ENCODE data around the gene IFNLR1. TPM values are rescaled to one million over a fixed set of nuclear protein-coding genes. Genes with fewer than 3 reads are reported as not detected.

Gene IFNLR1
- total RNA-seq, 4 donors from 2014 or later: 2.6 to 37.4 (median 12.7) TPM

DNA sequence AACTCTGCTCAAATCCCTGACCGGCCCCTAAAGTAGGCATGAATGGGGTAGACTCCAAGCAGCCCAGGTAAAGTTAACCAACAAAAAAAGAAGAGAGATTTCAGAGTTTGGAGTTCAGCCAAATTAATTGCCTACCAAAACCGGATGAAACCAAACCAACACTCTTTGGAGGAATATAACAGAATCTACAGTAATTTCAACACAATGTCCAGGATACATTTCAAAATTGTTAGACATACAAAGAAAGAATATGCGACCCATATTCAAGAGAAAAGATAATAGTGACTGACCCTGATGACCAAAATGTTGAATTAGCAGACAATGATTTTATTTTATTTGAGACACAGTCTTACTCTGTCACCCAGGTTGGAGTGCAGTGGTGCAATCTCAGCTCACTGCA, 56.7 kb downstream of the IFNLR1 start:
- in situ Hi-C loops (cut with MboI; ENCODE audit: low pct_ligation_motif_present in 1 of 4, low pct_unique_long_range_greater_than_20kb in 1 of 4, low sequenced_read_pairs in 3 of 4) (no loop called here), intact Hi-C loops (cut with DNase I; ENCODE audit: low total_unique reads) (no loop called here)
- H3K27ac ChIP-seq: no peak overlapping the region

DNA sequence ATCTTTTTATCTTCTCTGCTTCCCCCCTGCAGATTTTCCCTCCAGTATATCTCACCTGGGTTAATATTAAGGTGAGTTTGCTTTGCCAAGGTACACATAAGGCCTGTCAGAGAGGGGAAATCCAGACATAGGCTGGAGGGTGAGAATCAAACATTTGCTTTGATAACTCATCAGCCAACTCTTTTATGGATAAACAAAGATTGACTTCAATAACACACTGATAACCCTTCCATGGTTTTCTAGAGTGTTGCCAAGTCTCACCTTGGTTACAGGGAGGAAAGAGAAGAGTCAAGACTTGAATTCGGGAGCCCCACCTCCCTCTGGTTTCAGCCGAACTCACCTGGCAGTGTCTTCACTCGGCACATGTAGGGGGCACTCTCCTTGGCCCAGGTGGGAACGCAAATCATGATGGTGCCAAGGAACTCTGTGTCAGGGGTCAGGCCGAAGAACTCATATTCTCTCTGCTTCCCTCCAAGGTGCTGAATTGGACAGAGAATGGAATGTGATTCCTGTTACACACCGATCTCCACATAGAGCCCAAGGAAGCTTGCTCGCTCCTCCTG, 59.2 kb downstream of the IFNLR1 start:
- 66 to 75% methylated on average over 2 to 7 of the region's 7 CpGs for WGBS, 2 donors (ENCODE audit: low coverage in 1 of 2)
- DNase-seq: no peak
- H3K9me3 ChIP-seq: no peaks in the 10 kb centered on the region
- no peaks in the 10 kb centered on the region for H3K27me3 ChIP-seq
- TF ChIP-seq, protein P1, sequence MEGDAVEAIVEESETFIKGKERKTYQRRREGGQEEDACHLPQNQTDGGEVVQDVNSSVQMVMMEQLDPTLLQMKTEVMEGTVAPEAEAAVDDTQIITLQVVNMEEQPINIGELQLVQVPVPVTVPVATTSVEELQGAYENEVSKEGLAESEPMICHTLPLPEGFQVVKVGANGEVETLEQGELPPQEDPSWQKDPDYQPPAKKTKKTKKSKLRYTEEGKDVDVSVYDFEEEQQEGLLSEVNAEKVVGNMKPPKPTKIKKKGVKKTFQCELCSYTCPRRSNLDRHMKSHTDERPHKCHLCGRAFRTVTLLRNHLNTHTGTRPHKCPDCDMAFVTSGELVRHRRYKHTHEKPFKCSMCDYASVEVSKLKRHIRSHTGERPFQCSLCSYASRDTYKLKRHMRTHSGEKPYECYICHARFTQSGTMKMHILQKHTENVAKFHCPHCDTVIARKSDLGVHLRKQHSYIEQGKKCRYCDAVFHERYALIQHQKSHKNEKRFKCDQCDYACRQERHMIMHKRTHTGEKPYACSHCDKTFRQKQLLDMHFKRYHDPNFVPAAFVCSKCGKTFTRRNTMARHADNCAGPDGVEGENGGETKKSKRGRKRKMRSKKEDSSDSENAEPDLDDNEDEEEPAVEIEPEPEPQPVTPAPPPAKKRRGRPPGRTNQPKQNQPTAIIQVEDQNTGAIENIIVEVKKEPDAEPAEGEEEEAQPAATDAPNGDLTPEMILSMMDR (IDR thresholded peaks at IDR 0.05): no peak
- TF ChIP-seq POLR2AphosphoS5 (IDR thresholded peaks at IDR 0.05) (no peak), POLR2A (IDR thresholded peaks at IDR 0.05) (no peak), EP300 (IDR thresholded peaks at IDR 0.05; ENCODE audit: low read depth) (no peak)
- in situ Hi-C loops (cut with MboI; ENCODE audit: low pct_ligation_motif_present in 1 of 4, low pct_unique_long_range_greater_than_20kb in 1 of 4, low sequenced_read_pairs in 3 of 4) (no loop called here), intact Hi-C loops (cut with DNase I; ENCODE audit: low total_unique reads) (no loop called here)
- H3K4me3 ChIP-seq: no peak overlapping the region
- H3K4me1 ChIP-seq: no peaks in the 10 kb centered on the region
- no peak overlapping the region for H3K27ac ChIP-seq
- no peaks in the 10 kb centered on the region for H3K36me3 ChIP-seq

More for the DNA sequence above, 56.7 kb downstream of the IFNLR1 start:
- no peak overlapping the region for H3K4me3 ChIP-seq
- H3K9me3 ChIP-seq: no peaks in the 10 kb centered on the region
- 83 to 85% methylated on average over 2 to 3 of the region's 3 CpGs for WGBS, 2 donors (ENCODE audit: low coverage in 1 of 2)
- TF ChIP-seq EP300 (IDR thresholded peaks at IDR 0.05; ENCODE audit: low read depth) (no peak), POLR2AphosphoS5 (IDR thresholded peaks at IDR 0.05) (no peak), POLR2A (IDR thresholded peaks at IDR 0.05) (no peak)
- TF ChIP-seq, protein P1 (IDR thresholded peaks at IDR 0.05): no peak
- DNase-seq: no peak
- no peaks in the 10 kb centered on the region for H3K27me3 ChIP-seq
- H3K4me1 ChIP-seq: no peaks in the 10 kb centered on the region
- no peaks in the 10 kb centered on the region for H3K36me3 ChIP-seq

DNA sequence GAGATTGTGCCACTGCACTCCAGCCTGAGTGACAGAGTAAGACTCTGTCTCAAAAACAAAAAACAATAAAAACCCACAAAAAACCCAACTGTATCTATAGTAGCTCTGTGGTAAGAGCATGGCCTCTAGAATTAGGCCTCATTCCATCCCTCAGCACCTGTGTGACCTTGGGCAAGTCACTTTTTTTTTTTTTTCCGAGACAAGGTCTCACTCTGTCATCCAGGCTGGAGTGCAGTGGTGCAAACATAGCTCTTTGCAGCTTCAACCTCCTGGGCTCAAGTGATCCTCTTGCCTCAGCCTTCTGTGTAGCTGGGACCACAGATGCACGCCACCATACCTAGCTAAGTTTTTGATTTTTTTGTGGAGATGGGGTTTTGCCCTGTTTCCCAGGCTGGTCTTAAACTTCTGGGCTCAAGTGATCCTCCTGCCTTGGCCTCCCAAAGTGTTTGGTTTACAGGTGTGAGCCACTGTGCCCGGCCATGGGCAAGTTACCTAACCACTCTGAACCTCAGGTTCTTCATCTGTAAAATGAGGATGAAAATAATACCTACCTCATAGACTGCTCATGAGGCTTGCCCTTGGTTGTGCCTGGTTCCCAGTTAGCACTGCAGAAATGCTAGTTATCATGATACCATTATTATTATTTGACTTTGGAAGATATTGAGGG, 59.8 kb downstream of the IFNLR1 start:
- no peak for DNase-seq
- intact Hi-C loops (cut with DNase I; ENCODE audit: low total_unique reads) (no loop called here), in situ Hi-C loops (cut with MboI; ENCODE audit: low pct_ligation_motif_present in 1 of 4, low pct_unique_long_range_greater_than_20kb in 1 of 4, low sequenced_read_pairs in 3 of 4) (no loop called here)
- Histone ChIP-seq H3K27me3 (no peaks in the 10 kb centered on the region), H3K4me1 (no peaks in the 10 kb centered on the region), H3K27ac (no peak overlapping the region), H3K9me3 (no peaks in the 10 kb centered on the region), H3K36me3 (no peaks in the 10 kb centered on the region), H3K4me3 (no peak overlapping the region)
- TF ChIP-seq POLR2A (IDR thresholded peaks at IDR 0.05) (no peak), POLR2AphosphoS5 (IDR thresholded peaks at IDR 0.05) (no peak), EP300 (IDR thresholded peaks at IDR 0.05; ENCODE audit: low read depth) (no peak)
- TF ChIP-seq, protein P1 (IDR thresholded peaks at IDR 0.05): no peak
- WGBS, 2 donors (ENCODE audit: low coverage in 1 of 2): 83 to 85% methylated on average over 2 to 3 of the region's 3 CpGs

DNA sequence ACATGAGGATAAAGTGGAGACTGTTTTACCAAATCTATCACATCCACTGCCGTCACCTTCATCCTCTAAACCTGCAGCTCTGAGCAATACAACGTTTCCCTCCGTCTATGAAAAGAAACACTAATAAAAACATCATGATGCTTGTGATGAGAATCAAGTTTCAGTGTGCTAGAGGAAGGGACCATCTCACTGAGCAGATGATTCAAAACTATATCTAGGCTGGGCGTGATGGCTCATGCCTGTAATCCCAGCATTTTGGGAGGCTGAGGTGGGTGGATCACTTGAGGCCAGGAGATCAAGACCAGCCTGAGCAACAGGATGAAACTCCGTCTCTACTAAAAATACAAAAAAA, 60.4 kb downstream of the IFNLR1 start:
- no peak for TF ChIP-seq EP300 (IDR thresholded peaks at IDR 0.05; ENCODE audit: low read depth)
- TF ChIP-seq, protein P1 (IDR thresholded peaks at IDR 0.05): no peak
- TF ChIP-seq POLR2AphosphoS5 (IDR thresholded peaks at IDR 0.05): no peak
- no peak for TF ChIP-seq POLR2A (IDR thresholded peaks at IDR 0.05)
- Histone ChIP-seq H3K27ac (no peak overlapping the region), H3K27me3 (no peaks in the 10 kb centered on the region), H3K4me3 (no peak overlapping the region), H3K36me3 (no peaks in the 10 kb centered on the region), H3K4me1 (no peaks in the 10 kb centered on the region), H3K9me3 (no peaks in the 10 kb centered on the region)
- no peak for DNase-seq
- in situ Hi-C loops (cut with MboI; ENCODE audit: low pct_ligation_motif_present in 1 of 4, low pct_unique_long_range_greater_than_20kb in 1 of 4, low sequenced_read_pairs in 3 of 4) (no loop called here), intact Hi-C loops (cut with DNase I; ENCODE audit: low total_unique reads) (no loop called here)
- 78 to 85% methylated on average over 5 of the region's 5 CpGs for WGBS, 2 donors (ENCODE audit: low coverage in 1 of 2)

All from transverse colon (tissue), 4 donors.